Transverse colon (tissue), 4 donors: ENCODE measurements around the gene LEO1. TPM values are rescaled to one million over a fixed set of nuclear protein-coding genes. Genes with fewer than 3 reads are reported as not detected.
A peak's percentile ranks its signal among the peaks of the same experiment; 100 is the strongest.

Experiments used
- DNase-seq: peaks from one replicate; pipeline ENCODE4 v3.0.0-alpha.2; 2019
- H3K27ac ChIP-seq, 4 donors: fragments of 200-600 bp; sonication (generic); 2 replicates each; pipeline ENCODE4 v1.5.1; 2016 to 2018; ENCODE audit warnings: inconsistent platforms in 4 of 4
- H3K27me3 ChIP-seq: fragments of 200-600 bp; sonication (generic); 2 replicates; pipeline ENCODE4 v1.5.1; 2017; ENCODE audit warnings: inconsistent platforms
- H3K36me3 ChIP-seq, 4 donors: fragments of 200-600 bp; sonication (generic); 2 replicates each; pipeline ENCODE4 v1.5.1; 2017 to 2019; ENCODE audit warnings: inconsistent platforms in 4 of 4
- H3K4me1 ChIP-seq, 4 donors: fragments of 200-600 bp; sonication (generic); 2 replicates each; pipeline ENCODE4 v1.5.1; 2017 to 2020; ENCODE audit warnings: inconsistent platforms in 4 of 4
- H3K4me3 ChIP-seq, 4 donors: fragments of 200-600 bp; sonication (generic); 1 replicate in 1 of 4; 2 replicates in 3 of 4; pipeline versions ENCODE4 v1.5.1 to v1.6.1; 2017 to 2019; ENCODE audit warnings: inconsistent platforms in 4 of 4
- H3K9me3 ChIP-seq, 2 donors: fragments of 200-600 bp; sonication (generic); 2 replicates each; pipeline ENCODE4 v1.5.1; 2017 to 2019; ENCODE audit warnings: inconsistent platforms in 2 of 2
- CTCF ChIP-seq, 5 experiments: fragments of 200-600 bp in 3 of 5; fragments of 450-650 bp in 2 of 5; sonication (generic) in 3 of 5; IDR thresholded peaks; 1 replicate in 2 of 5; 2 replicates in 3 of 5; pipeline ENCODE4 v1.5.1; 2016 to 2017; ENCODE audit warnings: antibody characterized with exemption in 5 of 5, inconsistent platforms in 3 of 5, mild to moderate bottlenecking in 2 of 5, moderate library complexity in 1 of 5
- EP300 ChIP-seq: sonication (generic); formaldehyde crosslinking; IDR thresholded peaks from one replicate; pipeline ENCODE4 v1.6.1; 2017; ENCODE audit warnings: antibody characterized with exemption, low read depth
- POLR2A ChIP-seq: fragments of 450-650 bp; IDR thresholded peaks from one replicate; pipeline ENCODE4 v1.6.1; 2016; ENCODE audit warnings: antibody characterized with exemption, mild to moderate bottlenecking, moderate library complexity
- POLR2AphosphoS5 ChIP-seq, 3 donors: sonication (generic); formaldehyde crosslinking; IDR thresholded peaks; one replicate each; pipeline ENCODE4 v1.6.1; 2016; ENCODE audit warnings: antibody characterized with exemption in 3 of 3
- WGBS, 2 donors: methylation state at CpG; one replicate each; pipeline ENCODE4 v1.1.5; 2018; ENCODE audit warnings: low coverage in 1 of 2; 5-methylcytosine and 5-hydroxymethylcytosine counted together
- in situ Hi-C, 4 donors: fragments of 200-750 bp; cut with MboI; loops; one replicate each; pipeline versions ENCODE4 v1.15.0 to v1.15.1; 2017; ENCODE audit warnings: low sequenced_read_pairs in 3 of 4, low pct_ligation_motif_present in 1 of 4, low pct_unique_long_range_greater_than_20kb in 1 of 4
- intact Hi-C: fragments of 100-400 bp; cut with DNase I; formaldehyde crosslinking; loops from one replicate; pipeline ENCODE4 v1.15.1; 2023; ENCODE audit warnings: low total_unique reads
- total RNA-seq, 4 donors: library from RNA; depleted of rRNA; stranded (reverse); fragments of >200 nt; gene quantifications; one replicate each; pipeline ENCODE4 v1.1.0, GENCODE V29; 2016

Gene LEO1
- total RNA-seq, 4 donors from 2014 or later, result 27.2 to 38.2 (median 30.9) TPM

DNA sequence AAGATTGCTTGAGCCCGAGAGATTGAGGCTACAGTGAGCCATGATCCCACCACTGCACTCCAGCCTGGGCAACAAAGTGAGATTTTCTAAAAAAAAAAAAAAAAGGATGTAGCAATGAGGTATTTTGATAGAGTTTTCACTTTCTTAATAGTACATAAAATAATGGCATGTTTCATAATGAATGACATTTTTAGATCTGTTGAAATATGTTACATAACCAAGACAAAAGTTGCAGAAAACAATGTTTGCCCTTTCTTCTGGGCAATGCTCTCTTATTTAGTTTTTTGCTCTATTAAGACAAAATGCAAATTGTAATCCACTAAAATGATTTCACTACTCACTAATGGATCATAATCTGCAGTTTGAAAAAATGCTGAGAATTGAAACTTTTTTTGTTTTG is 43.0 kb upstream of the LEO1 start:
- TF ChIP-seq POLR2AphosphoS5 (IDR thresholded peaks at IDR 0.05) (no peak), EP300 (no peak), POLR2A (no peak), CTCF (IDR thresholded peaks at IDR 0.05) (no peak)
- in situ Hi-C loops, result no loop called here
- no peaks in the 10 kb centered on the region for H3K27me3 ChIP-seq
- H3K27ac ChIP-seq, result no peak overlapping the region
- intact Hi-C loops, result no loop called here
- no peak for DNase-seq
- peaks cover 0 to 15% (median 8%) of the 10 kb centered on the region in 4 donors for H3K4me1 ChIP-seq
- H3K9me3 ChIP-seq, result no peaks in the 10 kb centered on the region
- no peak overlapping the region for H3K4me3 ChIP-seq
- no peaks in the 10 kb centered on the region for H3K36me3 ChIP-seq
- WGBS, 2 donors, result 78 to 91% methylated on average over 1 of the region's 1 CpG

GRCh38 chr15:52013151-52013791 is 41.7 kb upstream of the LEO1 start:
- H3K36me3 ChIP-seq, result no peaks in the 10 kb centered on the region

DNA sequence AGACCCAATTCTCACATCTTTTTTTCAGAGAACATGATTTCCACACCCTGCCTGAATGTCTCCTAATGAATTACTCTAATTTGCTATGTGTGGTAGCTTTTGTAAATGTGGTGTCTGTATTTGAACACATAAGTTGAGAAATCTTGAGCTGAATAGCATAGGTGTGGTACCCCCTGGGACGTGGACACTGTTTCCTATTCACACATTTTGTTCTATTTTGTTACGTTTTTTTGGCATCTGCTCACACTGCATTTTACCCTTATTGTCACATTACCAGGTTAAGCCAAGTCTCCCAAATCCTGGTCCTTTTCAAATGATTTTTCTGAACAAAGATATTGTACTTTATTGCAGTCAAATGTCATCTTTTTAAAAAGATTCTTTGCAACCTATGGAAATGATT is 40.6 kb upstream of the LEO1 start:
- peaks cover 0 to 33% (median 6%) of the 10 kb centered on the region in 4 donors for H3K4me1 ChIP-seq
- intact Hi-C loops, result no loop called here
- 63 to 70% methylated on average over 2 of the region's 2 CpGs for WGBS, 2 donors
- in situ Hi-C loops, result no loop called here
- no peaks in the 10 kb centered on the region for H3K36me3 ChIP-seq
- no peaks in the 10 kb centered on the region for H3K27me3 ChIP-seq
- peak overlapping the region; percentile 21 to 62 (median 28) for H3K27ac ChIP-seq
- no peaks in the 10 kb centered on the region for H3K9me3 ChIP-seq
- H3K4me3 ChIP-seq, result no peak overlapping the region
- TF ChIP-seq CTCF (IDR thresholded peaks at IDR 0.05) (no peak), POLR2A (no peak), POLR2AphosphoS5 (IDR thresholded peaks at IDR 0.05) (no peak), EP300 (no peak)
- no peak for DNase-seq

More at GRCh38 chr15:52013151-52013791, 41.7 kb upstream of the LEO1 start:
- no peak for DNase-seq
- intact Hi-C loops, result no loop called here
- 86 to 87% methylated on average over 3 of the region's 3 CpGs for WGBS, 2 donors
- TF ChIP-seq POLR2A (no peak), EP300 (no peak), CTCF (IDR thresholded peaks at IDR 0.05) (no peak), POLR2AphosphoS5 (IDR thresholded peaks at IDR 0.05) (no peak)
- Histone ChIP-seq H3K9me3 (no peaks in the 10 kb centered on the region), H3K27ac (no peak overlapping the region), H3K4me3 (no peak overlapping the region), H3K4me1 (peaks cover 0 to 26% (median 5%) of the 10 kb centered on the region in 4 donors), H3K27me3 (no peaks in the 10 kb centered on the region)
- in situ Hi-C loops, result no loop called here

GRCh38 chr15:52011711-52012144 is 40.1 kb upstream of the LEO1 start:
- H3K36me3 ChIP-seq, result no peaks in the 10 kb centered on the region
- 28% methylated on average over 3 of the region's 3 CpGs; no CpG with 5 or more reads in 1 of the 2 donors for WGBS, 2 donors
- in situ Hi-C loops, result no loop called here
- H3K27ac ChIP-seq, result peak overlapping the region; percentile 26 to 62 (median 42)
- H3K4me1 ChIP-seq, result peaks cover 0 to 38% (median 6%) of the 10 kb centered on the region in 4 donors
- no peak overlapping the region for H3K4me3 ChIP-seq
- TF ChIP-seq POLR2A (no peak), POLR2AphosphoS5 (IDR thresholded peaks at IDR 0.05) (peak in 2 of 3 donors; percentile 61 to 85), CTCF (IDR thresholded peaks at IDR 0.05) (no peak), EP300 (peak; percentile 23)
- DNase-seq, result no peak
- no peaks in the 10 kb centered on the region for H3K9me3 ChIP-seq
- no peaks in the 10 kb centered on the region for H3K27me3 ChIP-seq
- intact Hi-C loops, result no loop called here
